SK-N-SH (cell line): ENCODE results near the gene ASMTL. TPM values are rescaled to one million over a fixed set of nuclear protein-coding genes. Genes with fewer than 3 reads are reported as not detected.
A peak's percentile ranks its signal among the peaks of the same experiment; 100 is the strongest.

ENCODE experiments used
- CTCF ChIA-PET: fragments of 300-600, 350-600 bp; formaldehyde crosslinking; extraction: SDS; loops from one replicate; lab custom pipeline; 2021; lab: Yijun Ruan, JAX
- POLR2A ChIA-PET: fragments of 350-600 bp; sonication (Branson Sonifier 250); formaldehyde crosslinking; extraction: SDS; loops from one replicate; lab custom pipeline; 2020; ENCODE audit warnings: antibody characterized with exemption, inconsistent platforms; lab: Yijun Ruan, JAX
- DNase-seq: peaks from one replicate; pipeline ENCODE4 v3.0.0; 2012
- H2AFZ ChIP-seq: fragments of 200-600 bp; sonication (generic); 2 replicates; pipeline ENCODE4 v1.8.1; 2016; ENCODE audit warnings: antibody characterized with exemption, mild to moderate bottlenecking, low read depth
- H3F3A ChIP-seq: fragments of 200-600 bp; sonication (generic); replicated peaks from 2 replicates; pipeline ENCODE3; 2016; ENCODE audit warnings: antibody characterized with exemption, mild to moderate bottlenecking; ENCODE audit not compliant: insufficient read depth
- H3K27ac ChIP-seq, 2 experiments: fragments of 200-500 bp in 1 of 2; fragments of 200-600 bp in 1 of 2; sonication (Bioruptor generic) in 1 of 2; sonication (generic), shearing (Covaris generic) in 1 of 2; 2 replicates each; pipeline versions ENCODE4 v1.5.1 to v1.6.1; 2014 to 2016; ENCODE audit warnings: low read depth in 2 of 2, inconsistent platforms in 1 of 2, low read length in 1 of 2, mild to moderate bottlenecking in 1 of 2, mixed read lengths in 1 of 2
- H3K27me3 ChIP-seq: fragments of 200-600 bp; sonication (generic), shearing (Covaris generic); 2 replicates; pipeline ENCODE4 v1.6.1; 2016; ENCODE audit warnings: mixed run types; ENCODE audit not compliant: insufficient read depth
- H3K36me3 ChIP-seq, 2 experiments: fragments of 200-500 bp in 1 of 2; fragments of 200-600 bp in 1 of 2; sonication (Bioruptor generic) in 1 of 2; sonication (generic) in 1 of 2; replicated peaks in 1 of 2; 2 replicates each; pipeline versions ENCODE3 to v1.5.1; 2014 to 2016; ENCODE audit warnings: low read length in 1 of 2, mild to moderate bottlenecking in 1 of 2; ENCODE audit not compliant: insufficient read depth in 2 of 2, control insufficient read depth in 1 of 2
- H3K4me1 ChIP-seq, 2 experiments: fragments of 200-500 bp in 1 of 2; fragments of 200-600 bp in 1 of 2; sonication (Bioruptor generic) in 1 of 2; sonication (generic), shearing (Covaris generic) in 1 of 2; 2 replicates each; pipeline versions ENCODE4 v1.5.1 to v1.6.1; 2014 to 2016; ENCODE audit warnings: low read depth in 1 of 2, low read length in 1 of 2, mixed run types in 1 of 2; ENCODE audit not compliant: insufficient read depth in 2 of 2, control insufficient read depth in 1 of 2
- H3K4me2 ChIP-seq: fragments of 200-600 bp; sonication (generic), shearing (Covaris generic); 2 replicates; pipeline ENCODE4 v1.6.1; 2017; ENCODE audit warnings: mixed run types
- H3K4me3 ChIP-seq, 2 experiments: fragments of 200-500 bp in 1 of 2; fragments of 200-600 bp in 1 of 2; sonication (Bioruptor generic) in 1 of 2; sonication (generic), shearing (Covaris generic) in 1 of 2; 2 replicates each; pipeline versions ENCODE4 v1.5.1 to v1.8.1; 2014 to 2016; ENCODE audit warnings: low read depth in 2 of 2, inconsistent platforms in 1 of 2, low read length in 1 of 2, mild to moderate bottlenecking in 1 of 2, mixed read lengths in 1 of 2, moderate library complexity in 1 of 2
- H3K79me2 ChIP-seq: fragments of 200-600 bp; sonication (generic); 2 replicates; pipeline ENCODE4 v1.8.1; 2017; ENCODE audit warnings: mild to moderate bottlenecking; ENCODE audit not compliant: insufficient read depth
- H3K9ac ChIP-seq: fragments of 200-600 bp; sonication (generic); 2 replicates; pipeline ENCODE4 v1.6.1; 2017; ENCODE audit warnings: mixed run types
- H3K9me2 ChIP-seq: fragments of 200-600 bp; sonication (generic); 2 replicates; pipeline ENCODE4 v1.6.1; 2017; ENCODE audit warnings: mixed run types
- H3K9me3 ChIP-seq: fragments of 200-600 bp; sonication (generic); 2 replicates; pipeline ENCODE4 v1.6.1; 2017; ENCODE audit warnings: mixed run types, mild to moderate bottlenecking, moderate library complexity
- H4K20me1 ChIP-seq: fragments of 200-600 bp; sonication (generic); 2 replicates; pipeline ENCODE4 v1.6.1; 2017; ENCODE audit warnings: mild to moderate bottlenecking, mixed run types; ENCODE audit not compliant: insufficient read depth
- CHD2 ChIP-seq: fragments of 150-350 bp; IDR thresholded peaks from 2 replicates; pipeline ENCODE4 v1.6.1; 2018; ENCODE audit warnings: low read length; ENCODE audit not compliant: partially characterized antibody
- ELF1 ChIP-seq: IDR thresholded peaks from 2 replicates; pipeline ENCODE4 v1.4.0; 2012
- EZH2phosphoT487 ChIP-seq: fragments of 200-600 bp; sonication (generic); IDR thresholded peaks from 2 replicates; pipeline ENCODE4 v1.6.1; 2017; ENCODE audit warnings: low read depth, mixed run types, mild to moderate bottlenecking, antibody characterized with exemption, moderate library complexity, borderline replicate concordance
- GATA2 ChIP-seq: sonication (generic); formaldehyde crosslinking; IDR thresholded peaks from 2 replicates; pipeline ENCODE4 v1.5.0; 2020; ENCODE audit warnings: mild to moderate bottlenecking, missing genetic modification reagents
- IRF3 ChIP-seq: fragments of 150-350 bp; IDR thresholded peaks from 2 replicates; pipeline ENCODE4 v1.6.1; 2016; ENCODE audit warnings: mild to moderate bottlenecking, low read depth, low read length
- MEF2A ChIP-seq: IDR thresholded peaks from 2 replicates; pipeline ENCODE4 v1.4.0; 2012; ENCODE audit warnings: low read depth, borderline replicate concordance
- MXI1 ChIP-seq: IDR thresholded peaks from 2 replicates; pipeline ENCODE4 v1.6.1; 2012; ENCODE audit warnings: mild to moderate bottlenecking, low read depth, low read length, improper control_type of control experiment
- NFIC ChIP-seq: IDR thresholded peaks from 2 replicates; pipeline ENCODE4 v1.4.0; 2012; ENCODE audit warnings: borderline replicate concordance
- NRF1 ChIP-seq: IDR thresholded peaks from 2 replicates; pipeline ENCODE4 v1.6.1; 2012; ENCODE audit warnings: low read depth, mild to moderate bottlenecking, low read length
- POLR2AphosphoS5 ChIP-seq: IDR thresholded peaks from 2 replicates; pipeline ENCODE4 v1.6.1; 2012; ENCODE audit warnings: low read depth, low read length
- RCOR1 ChIP-seq: fragments of 150-350 bp; IDR thresholded peaks from 2 replicates; pipeline ENCODE4 v1.6.1; 2017; ENCODE audit warnings: antibody characterized with exemption, low read length
- RFX5 ChIP-seq: IDR thresholded peaks from 2 replicates; pipeline ENCODE4 v1.6.1; 2012; ENCODE audit warnings: mild to moderate bottlenecking, improper control_type of control experiment, low read length
- SMC3 ChIP-seq: IDR thresholded peaks from 2 replicates; pipeline ENCODE4 v1.6.1; 2012; ENCODE audit warnings: low read depth, low read length, improper control_type of control experiment
- TCF12 ChIP-seq: IDR thresholded peaks from 2 replicates; pipeline ENCODE4 v1.4.0; 2012
- TEAD4 ChIP-seq: IDR thresholded peaks from 2 replicates; pipeline ENCODE4 v1.4.0; 2012; ENCODE audit warnings: mild to moderate bottlenecking, borderline replicate concordance; ENCODE audit not compliant: insufficient read depth
- USF1 ChIP-seq: IDR thresholded peaks from 2 replicates; pipeline ENCODE4 v1.4.0; 2012; ENCODE audit warnings: low read depth, borderline replicate concordance
- YY1 ChIP-seq: IDR thresholded peaks from 2 replicates; pipeline ENCODE4 v1.4.0; 2012; ENCODE audit warnings: low read depth, mild to moderate bottlenecking
- WGBS: methylation state at CpG from one replicate; pipeline ENCODE4 v1.1.6; 2017; ENCODE audit warnings: low lambda C conversion rate; 5-methylcytosine and 5-hydroxymethylcytosine counted together
- polyA plus RNA-seq, 3 experiments: library from polyadenylated mRNA; depleted of rRNA; stranded (reverse); fragments of >200 nt; gene quantifications; 2 replicates each; pipeline ENCODE4 v1.2.3, GENCODE V29; 2012

The ASMTL gene
- polyA plus RNA-seq, 1 of the 3 experiments (the other 2 are of a cell fraction): 37.7 TPM

- no peaks in the 10 kb centered on the region for H3K9me2 ChIP-seq
- H4K20me1 ChIP-seq: no peaks in the 10 kb centered on the region
- 0 out of 2 replicates have a peak overlapping the region, but pooled peaks have one; percentile 11 for H3K4me2 ChIP-seq
- H3K4me1 ChIP-seq: no peaks in the 10 kb centered on the region
- ChIA-PET CTCF (no interaction called here), POLR2A (no interaction called here)
- no peaks in the 10 kb centered on the region for H3K9me3 ChIP-seq
- no peak for DNase-seq
- H3K27me3 ChIP-seq: no peaks in the 10 kb centered on the region
- no peak overlapping the region for H3K9ac ChIP-seq
- H3F3A ChIP-seq: peaks cover 14% of the 10 kb centered on the region
- peak overlapping the region; percentile 71; the same call in 1 of the 2 replicates for H2AFZ ChIP-seq
- TF ChIP-seq TCF12: no peak
- no peak for TF ChIP-seq SMC3
- TF ChIP-seq RCOR1: no peak
- whole genome bisulfite sequencing: 35% methylated on average over 8 of the region's 15 CpGs
- H3K27ac ChIP-seq: no peak overlapping the region
- no peaks in the 10 kb centered on the region for H3K79me2 ChIP-seq
- no peak overlapping the region for H3K4me3 ChIP-seq
- H3K36me3 ChIP-seq: no peaks in the 10 kb centered on the region
These were observed 41.3 kb upstream of the ASMTL start for GRCh38 chrX:1493877-1494510.

- Histone ChIP-seq H3K9ac (no peak overlapping the region), H3K4me1 (no peaks in the 10 kb centered on the region), H3K36me3 (no peaks in the 10 kb centered on the region), H3K4me2 (0 out of 2 replicates have a peak overlapping the region, but pooled peaks have one; percentile 11), H3K27ac (no peak overlapping the region), H3F3A (peaks cover 15% of the 10 kb centered on the region), H3K9me3 (no peaks in the 10 kb centered on the region), H3K9me2 (no peaks in the 10 kb centered on the region), H4K20me1 (no peaks in the 10 kb centered on the region), H2AFZ (peak overlapping the region; percentile 71; the same call in 1 of the 2 replicates), H3K27me3 (no peaks in the 10 kb centered on the region), H3K4me3 (no peak overlapping the region), H3K79me2 (no peaks in the 10 kb centered on the region)
- POLR2A ChIA-PET: no interaction called here
- CTCF ChIA-PET: no interaction called here
- TF ChIP-seq MEF2A (no peak), POLR2AphosphoS5 (no peak), NRF1 (no peak), GATA2 (CRISPR knock-in tag) (no peak), RCOR1 (no peak), MXI1 (no peak), TEAD4 (no peak), IRF3 (no peak), CHD2 (no peak), YY1 (no peak), EZH2phosphoT487 (no peak), NFIC (no peak), USF1 (no peak), ELF1 (no peak), RFX5 (no peak)
- 24% methylated on average over 16 of the region's 16 CpGs for WGBS
- no peak for DNase-seq
These were observed 40.7 kb upstream of the ASMTL start for GRCh38 chrX:1493412-1493811.
